Measurements from ENCODE around the gene CAMK2D.

Gene CAMK2D

GRCh38 chr4:113574636-113575103 lies 186.9 kb downstream of the CAMK2D start:
- no peak for DNase-seq (ENCODE audit: low read depth in 2 of 2, low spot score in 1 of 2)

DNA sequence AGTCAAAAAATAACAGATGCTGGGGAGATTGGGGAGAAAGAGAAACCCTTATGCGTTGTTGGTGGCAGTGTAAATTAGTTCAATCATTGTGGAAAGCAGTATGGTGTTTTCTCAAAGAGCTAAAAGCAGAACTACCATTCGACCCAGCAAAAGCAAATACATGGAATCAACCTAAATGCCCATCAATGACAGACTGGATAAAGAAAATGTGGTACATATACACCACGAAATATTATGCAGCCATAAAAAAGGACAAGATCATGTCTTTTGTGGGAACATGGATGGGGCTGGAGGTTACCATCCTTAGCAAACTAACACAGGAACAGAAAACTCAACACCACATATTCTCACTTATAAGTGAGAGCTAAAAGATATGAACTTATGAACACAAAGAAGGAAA lies 188.9 kb downstream of the CAMK2D start:
- DNase-seq (ENCODE audit: low read depth in 2 of 2, low spot score in 1 of 2): no peak

DNA sequence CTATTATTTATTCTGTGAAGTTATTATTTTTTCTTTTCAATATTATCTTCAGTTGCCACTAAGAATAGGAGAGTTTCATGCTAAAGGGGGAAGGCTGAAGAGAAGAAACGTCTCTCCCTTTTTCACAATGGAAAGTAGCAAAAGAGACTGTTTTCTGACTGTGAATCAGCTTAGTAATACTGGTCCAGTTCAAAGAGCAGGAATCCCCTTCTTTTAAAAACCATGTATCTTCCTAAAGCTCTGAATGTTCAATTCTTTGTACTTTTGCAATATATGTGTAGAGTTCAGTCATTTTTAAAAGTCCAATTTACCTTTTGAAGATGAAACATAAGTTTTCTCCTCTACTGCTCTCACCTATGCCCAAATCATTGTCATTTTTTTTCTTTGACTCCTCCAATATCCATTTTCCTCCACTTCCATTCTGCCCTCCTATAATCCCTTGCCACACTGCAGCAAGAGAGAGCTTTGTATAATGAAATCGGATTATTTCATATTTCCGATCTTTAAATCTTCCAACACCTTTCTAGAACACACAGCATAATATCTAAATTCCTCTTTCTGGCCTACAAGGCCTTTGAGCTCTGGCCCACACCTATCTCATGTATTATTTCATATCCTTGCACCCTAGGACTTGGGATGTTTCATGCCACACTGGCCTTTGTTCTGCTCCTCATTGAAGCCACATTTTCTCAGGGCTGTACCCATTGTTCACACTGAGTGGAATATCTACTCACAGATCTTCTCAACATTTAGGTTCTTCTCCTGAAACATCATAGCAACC lies 195.3 kb downstream of the CAMK2D start:
- DNase-seq (ENCODE audit: low read depth in 2 of 2, low spot score in 1 of 2): no peak

DNA sequence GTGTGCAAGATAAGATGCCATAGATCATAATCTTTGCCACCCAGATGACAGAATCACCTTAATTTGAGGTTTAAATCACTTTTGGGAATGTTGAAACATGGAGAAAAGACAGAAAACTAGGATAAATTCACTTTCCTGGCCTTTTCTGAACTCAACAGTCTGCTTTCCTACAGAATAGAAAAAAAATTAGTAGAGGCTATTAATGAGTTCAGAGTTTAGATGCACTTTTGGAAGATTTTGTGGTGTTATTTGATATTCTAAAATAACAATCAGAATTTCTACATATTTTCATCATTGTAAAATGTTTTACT lies 195.9 kb downstream of the CAMK2D start:
- DNase-seq (ENCODE audit: low read depth in 2 of 2, low spot score in 1 of 2): no peak

DNA sequence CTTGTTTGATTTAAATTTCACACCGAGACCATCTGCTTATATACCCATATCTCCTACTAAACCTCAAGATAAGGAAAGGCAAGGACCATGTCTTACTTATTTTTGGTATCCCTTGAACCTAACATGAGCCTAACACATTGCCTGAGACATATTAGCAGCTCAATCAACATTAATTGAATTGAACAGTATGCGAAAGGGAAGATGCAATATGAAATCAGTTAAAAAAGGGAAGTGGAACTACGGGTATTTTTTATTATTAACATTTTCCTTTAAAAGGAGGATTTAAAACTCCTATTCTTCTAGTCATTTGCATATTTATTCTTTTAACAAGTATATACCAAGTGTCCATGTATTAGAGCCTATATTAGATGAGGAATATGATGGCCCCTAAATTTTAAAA lies 197.0 kb downstream of the CAMK2D start:
- DNase-seq (ENCODE audit: low read depth in 2 of 2, low spot score in 1 of 2): no peak

DNA sequence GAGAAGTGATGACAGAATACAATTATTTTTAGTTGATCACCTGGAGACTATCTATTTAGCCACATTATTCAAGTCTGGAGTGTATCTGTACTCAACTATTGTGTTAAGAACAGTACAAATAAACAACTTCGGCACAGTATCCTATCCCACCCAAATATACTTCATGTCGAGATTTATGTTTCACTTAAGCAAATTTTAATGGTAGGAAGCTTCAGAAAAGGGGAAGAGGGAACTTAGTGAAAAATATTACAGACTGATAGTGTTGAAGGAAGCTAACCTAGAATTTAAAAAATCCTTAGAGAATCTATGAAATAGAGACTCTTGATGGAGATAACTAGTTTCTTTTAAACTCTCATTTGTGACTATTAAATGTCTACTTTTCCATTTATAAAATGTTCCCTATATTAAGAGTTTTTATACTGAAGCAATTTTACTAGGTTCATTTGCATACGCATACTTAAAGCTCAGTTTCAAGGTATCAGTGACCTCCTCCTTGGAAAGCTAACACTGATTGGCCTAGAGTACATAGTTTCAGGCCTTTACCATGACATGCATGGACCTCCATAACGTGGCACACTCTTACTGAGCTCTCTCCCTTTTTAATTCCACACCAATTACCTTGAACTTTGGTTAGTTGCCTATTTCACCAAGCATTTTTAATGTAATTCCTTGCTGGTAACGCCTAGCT lies 197.7 kb downstream of the CAMK2D start:
- no peak for DNase-seq (ENCODE audit: low read depth in 2 of 2, low spot score in 1 of 2)

GRCh38 chr4:113561758-113562157 lies 199.8 kb downstream of the CAMK2D start:
- no peak for DNase-seq (ENCODE audit: low read depth in 2 of 2, low spot score in 1 of 2)

DNA sequence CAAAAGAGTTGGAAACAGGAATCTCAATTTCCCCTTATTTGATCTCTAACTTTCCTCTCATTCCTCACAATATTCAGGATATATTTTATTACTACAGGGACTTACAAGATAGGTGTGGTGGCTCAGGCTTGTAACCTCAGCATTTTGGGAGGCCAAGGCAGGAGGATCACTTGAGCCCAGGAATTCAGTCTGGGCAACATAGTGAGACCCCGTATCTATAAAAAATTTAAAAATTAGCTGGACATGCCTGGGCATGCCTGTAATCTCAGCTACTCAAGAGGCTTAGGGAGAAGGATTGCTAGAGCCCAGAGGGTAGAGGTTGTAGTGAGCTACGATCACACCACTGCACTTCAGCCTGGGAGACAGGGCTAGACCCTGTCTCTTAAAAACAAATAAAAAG lies 200.4 kb downstream of the CAMK2D start:
- DNase-seq (ENCODE audit: low read depth in 2 of 2, low spot score in 1 of 2): no peak

GRCh38 chr4:113560579-113560978 lies 201.0 kb downstream of the CAMK2D start:
- no peak for DNase-seq (ENCODE audit: low read depth in 2 of 2, low spot score in 1 of 2)

DNA sequence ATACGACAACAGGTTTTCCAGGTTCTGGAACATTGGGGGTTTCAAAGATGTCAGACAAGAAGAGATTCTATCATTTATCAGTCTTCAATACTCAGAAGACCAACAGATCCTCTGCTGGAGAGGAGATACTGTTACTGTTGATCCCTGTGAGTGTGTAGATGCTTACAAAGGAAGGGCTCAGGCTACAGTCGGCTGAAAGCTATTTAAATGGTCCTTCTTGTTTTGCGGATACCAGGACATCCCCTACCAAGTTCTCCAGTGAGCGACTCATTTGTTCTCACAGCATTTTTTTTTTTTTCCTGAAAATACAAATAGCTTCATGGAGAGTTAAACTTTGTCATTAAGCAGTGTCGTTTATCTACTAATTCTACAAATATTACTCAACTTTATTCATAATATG lies 201.6 kb downstream of the CAMK2D start:
- no peak for DNase-seq (ENCODE audit: low read depth in 2 of 2, low spot score in 1 of 2)

DNA sequence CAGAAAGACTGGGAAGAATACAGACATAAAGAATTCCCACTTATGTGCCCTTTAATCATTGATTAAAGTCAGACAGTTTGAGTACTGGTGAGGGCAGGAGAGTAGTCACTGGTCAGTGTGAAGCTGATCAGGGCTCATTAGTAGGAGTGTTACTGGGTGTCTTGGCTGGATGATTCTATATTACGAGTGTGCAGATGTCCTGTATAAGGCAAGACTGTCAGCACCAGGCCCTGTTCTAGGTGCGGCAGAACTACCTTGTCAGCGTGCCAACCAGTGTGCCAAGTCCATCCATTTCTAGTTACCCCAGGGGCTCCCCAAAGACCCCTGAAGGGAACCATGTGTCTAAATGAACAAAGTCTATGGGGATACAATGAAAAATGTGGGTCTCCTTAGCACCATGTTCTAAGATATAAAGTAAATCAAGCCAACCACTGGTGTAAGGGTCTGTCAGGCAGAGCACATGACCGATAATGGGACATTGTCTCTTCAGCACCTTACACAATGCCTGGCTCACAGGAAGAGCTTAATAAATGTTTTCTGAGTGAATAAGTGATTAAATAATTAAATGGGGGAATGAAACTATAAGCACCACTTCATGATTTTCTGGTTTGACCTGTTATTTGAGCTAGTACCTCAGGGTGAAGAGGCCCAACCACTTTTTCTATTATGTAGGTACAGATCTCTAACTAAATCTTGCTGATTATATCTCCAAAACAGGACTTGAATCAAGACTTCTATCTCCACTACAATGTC lies 205.0 kb downstream of the CAMK2D start:
- DNase-seq (ENCODE audit: low read depth in 2 of 2, low spot score in 1 of 2): no peak

- DNase-seq (ENCODE audit: low read depth in 2 of 2, low spot score in 1 of 2): no peak
Observed at GRCh38 chr4:113555868-113556267, 205.7 kb downstream of the CAMK2D start.

- no peak for DNase-seq (ENCODE audit: low read depth in 2 of 2, low spot score in 1 of 2)
Observed at GRCh38 chr4:113553082-113553481, 208.5 kb downstream of the CAMK2D start.

DNA sequence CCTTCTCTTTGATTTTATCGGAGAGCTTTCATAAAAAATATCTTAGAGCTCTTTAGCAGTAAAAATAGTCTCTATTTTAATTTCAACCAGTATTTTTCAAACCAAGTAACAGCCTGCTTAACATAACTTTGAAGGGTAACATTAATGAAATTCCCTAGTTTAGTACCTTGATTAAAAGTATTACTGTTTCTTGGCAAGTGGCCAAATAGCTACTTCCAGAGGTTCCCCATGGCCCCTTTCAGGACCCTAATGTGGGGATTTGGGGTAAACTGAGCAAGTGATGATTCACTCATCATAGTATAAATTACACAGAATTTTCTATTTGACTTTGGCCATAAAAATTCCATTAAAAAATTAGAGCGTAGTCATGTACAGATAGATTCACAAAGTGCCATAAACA lies 211.0 kb downstream of the CAMK2D start:
- DNase-seq (ENCODE audit: low read depth in 2 of 2, low spot score in 1 of 2): no peak

- DNase-seq (ENCODE audit: low read depth in 2 of 2, low spot score in 1 of 2): no peak
Observed at GRCh38 chr4:113548303-113548702, 213.2 kb downstream of the CAMK2D start.

DNA sequence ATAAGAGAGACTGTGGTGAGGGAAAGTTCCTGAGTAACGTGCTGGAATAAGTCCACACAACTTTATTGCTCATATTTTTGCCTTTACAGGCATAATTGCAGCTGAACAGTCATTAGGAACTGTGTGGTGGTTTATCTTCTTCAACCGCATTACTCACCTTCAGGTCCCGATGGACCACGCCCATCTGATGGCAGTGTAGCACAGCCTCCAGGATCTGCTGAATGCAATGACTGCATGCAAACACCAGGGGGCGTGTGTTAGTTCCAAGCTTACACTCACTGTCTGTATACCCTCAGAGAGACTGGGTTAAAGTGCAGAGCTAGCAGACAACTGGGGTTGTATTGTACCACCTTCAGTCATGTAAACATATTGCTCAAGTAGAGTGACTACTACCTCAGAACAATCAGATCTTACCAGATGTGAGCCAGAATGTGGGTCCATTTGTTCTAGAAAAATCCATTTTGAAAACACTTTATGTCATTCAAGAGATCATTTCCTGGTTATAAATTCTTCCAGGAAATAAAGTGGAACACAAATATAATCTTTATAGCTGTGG lies 214.0 kb downstream of the CAMK2D start:
- DNase-seq (ENCODE audit: low read depth in 2 of 2, low spot score in 1 of 2): peak; percentile 63 to 82

- DNase-seq (ENCODE audit: low read depth in 2 of 2, low spot score in 1 of 2): no peak
Observed at GRCh38 chr4:113541933-113542332, 219.6 kb downstream of the CAMK2D start.

GRCh38 chr4:113540859-113541258 lies 220.7 kb downstream of the CAMK2D start:
- DNase-seq (ENCODE audit: low read depth in 2 of 2, low spot score in 1 of 2): no peak

DNA sequence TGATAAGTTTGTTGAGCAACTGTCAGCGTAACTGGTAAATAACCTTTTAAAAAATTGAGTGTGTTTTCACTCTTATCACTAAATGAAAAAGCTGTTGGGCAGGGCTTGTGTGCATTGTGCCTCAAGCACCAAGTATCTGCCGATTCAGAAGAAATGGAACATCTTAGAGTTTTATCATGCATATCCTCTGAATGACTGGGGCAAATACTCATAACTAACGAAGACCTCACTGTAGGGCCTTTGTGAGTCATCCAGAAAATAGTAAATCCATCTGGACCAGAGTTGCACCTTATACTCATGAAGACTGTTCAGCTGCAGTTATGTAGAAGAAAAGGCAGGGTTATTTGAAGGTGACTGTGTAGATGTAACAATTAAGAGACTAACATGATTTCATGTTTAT lies 222.1 kb downstream of the CAMK2D start:
- no peak for DNase-seq (ENCODE audit: low read depth in 2 of 2, low spot score in 1 of 2)

GRCh38 chr4:113537628-113538027 lies 223.9 kb downstream of the CAMK2D start:
- DNase-seq (ENCODE audit: low read depth in 2 of 2, low spot score in 1 of 2): no peak

- DNase-seq (ENCODE audit: low read depth in 2 of 2, low spot score in 1 of 2): no peak
Observed at GRCh38 chr4:113537203-113537602, 224.3 kb downstream of the CAMK2D start.

DNA sequence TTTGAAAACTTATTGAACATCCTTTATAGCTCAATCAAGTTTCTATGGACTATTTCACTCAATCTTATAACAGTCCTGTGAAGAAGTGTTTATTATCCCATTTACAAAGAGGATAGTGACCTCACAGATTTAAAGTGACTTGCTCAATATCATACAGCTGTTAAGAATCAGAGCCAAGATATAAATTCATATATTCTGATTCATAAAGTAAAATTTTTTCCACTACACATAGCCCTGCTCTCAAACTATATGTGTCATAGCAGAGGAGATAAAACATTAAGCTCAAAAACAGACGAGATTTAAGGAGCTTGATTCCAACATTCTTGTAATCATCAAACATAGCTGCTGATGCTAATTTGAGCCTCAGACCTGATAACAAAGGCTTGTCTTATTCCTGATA lies 226.8 kb downstream of the CAMK2D start:
- no peak for DNase-seq (ENCODE audit: low read depth in 2 of 2, low spot score in 1 of 2)

Measured in stimulated activated CD8-positive, alpha-beta memory T cell treated with anti-CD3 and anti-CD28 coated beads, Interleukin-4, amount 100 ng/mL, for 1 hour (primary cell).